Heart right ventricle (tissue), 16 donors: ENCODE measurements around the gene WDR18. TPM values are rescaled to one million over a fixed set of nuclear protein-coding genes. Genes with fewer than 3 reads are reported as not detected.

Source experiments
- ATAC-seq, 8 donors: fragments of 200-7000 bp; cut with Tn5 transposase; one replicate each; pipeline ENCODE4 v1.9.1; 2020; ENCODE audit warnings: mild to moderate bottlenecking in 8 of 8, moderate library complexity in 8 of 8, moderate number of reproducible peaks in 1 of 8
- DNase-seq, 2 donors: peaks; one replicate each; pipeline ENCODE4 v3.0.0-alpha.2; 2020
- H3K27ac ChIP-seq, 10 donors: fragments of 200-600 bp; sonication (generic) in 2 of 10; one replicate each; pipeline versions ENCODE4 v1.5.0 to v1.8.0; 2020 to 2022; ENCODE audit warnings: mild to moderate bottlenecking in 3 of 10
- H3K27me3 ChIP-seq, 7 donors: fragments of 200-600 bp; one replicate each; pipeline ENCODE4 v1.8.0; 2021 to 2022; ENCODE audit warnings: mild to moderate bottlenecking in 2 of 7
- H3K36me3 ChIP-seq, 9 donors: fragments of 200-600 bp; sonication (generic) in 1 of 9; one replicate each; pipeline versions ENCODE4 v1.5.0 to v1.8.0; 2020 to 2022; ENCODE audit warnings: mild to moderate bottlenecking in 2 of 9
- H3K4me1 ChIP-seq, 9 donors: fragments of 200-600 bp; sonication (generic) in 1 of 9; one replicate each; pipeline versions ENCODE4 v1.5.0 to v1.8.0; 2020 to 2022; ENCODE audit warnings: mild to moderate bottlenecking in 4 of 9
- H3K4me3 ChIP-seq, 10 donors: fragments of 200-600 bp; sonication (generic) in 2 of 10; one replicate each; pipeline versions ENCODE4 v1.5.0 to v1.8.0; 2020 to 2022; ENCODE audit warnings: mild to moderate bottlenecking in 7 of 10, moderate library complexity in 2 of 10
- H3K9me3 ChIP-seq, 11 donors: fragments of 200-600 bp in 10 of 11; sonication (generic) in 2 of 11; one replicate each; pipeline versions ENCODE4 v1.5.0 to v1.8.0; 2013 to 2022; ENCODE audit warnings: mild to moderate bottlenecking in 2 of 11, control low read depth in 1 of 11, moderate library complexity in 1 of 11
- CTCF ChIP-seq, 9 donors: fragments of 200-600 bp; sonication (generic) in 2 of 9; IDR thresholded peaks; one replicate each; pipeline versions ENCODE4 v1.5.0 to v1.8.0; 2021 to 2022; ENCODE audit warnings: antibody characterized with exemption in 9 of 9, mild to moderate bottlenecking in 5 of 9, moderate library complexity in 1 of 9
- WGBS, 2 donors: extraction: QIAGEN DNeasy Blood & Tissue Kit; methylation state at CpG; one replicate each; pipeline ENCODE4 v1.1.7; 2013; ENCODE audit warnings: inconsistent platforms in 1 of 2; 5-methylcytosine and 5-hydroxymethylcytosine counted together
- intact Hi-C, 10 donors: fragments of 100-400 bp; cut with DNase I; formaldehyde crosslinking; loops; one replicate each; pipeline versions ENCODE4 v1.11.1 to v1.14.2; 2022
- polyA plus RNA-seq, 2 donors: library from polyadenylated mRNA; stranded (reverse); fragments of 200-250 nt; gene quantifications; one replicate each; pipeline ENCODE4 v1.2.3, GENCODE V29; 2013
- total RNA-seq, 10 donors: library from RNA; stranded (reverse); fragmentation: NEBNext Ultra II Directional in 3 of 10; extraction: Animal tissue kit (Norgen Biotek cat#: 25700) in 3 of 10; gene quantifications; one replicate each; pipeline versions ENCODE4 v1.2.1 to v1.2.4, GENCODE V29; 2021 to 2023
- donor health status: Arrhythmogenic right ventricular cardiomyopathy.
- donor health status: ischemic (EF 13 %, LVEDD 7.1; RV severe dilation, severe dysfunction).
- donor health status: healthy with polysubstance abuse.
- donor health status: DM: no; HTN: yes; CAD: no.
- donor health status: DM: no; HTN: no; CAD: no.
- donor health status: ischemic (EF 25% LVEDD 6.9; RV normal size, moderate dysfunction).
- donor health status: ischemic (EF 25% LVEDD 5.7; RV mildly dilated, moderate dysfunction).
- donor health status: healthy.
- donor health status: DM: yes; HTN: yes; CAD: no.
- donor health status: Ischemic cardiomyopathy.
- donor health status: ischemic (EF 35%, LVEDD 5.7; RV mildly dilated, moderate dysfunction).
- donor health status: nonischemic (EF 11% LVEDD 7.7; RV severe dilation, severe dysfunction).
- donor health status: DM: yes; HTN: yes; CAD: no.
- donor health status: PGD.
- donor health status: ischemic (EF 29% LVEDD 5.4; RV normal size, mild dysfunction).
- donor health status: nonischemic (EF 23%, LVEDD 6.1; RV moderate dilation, normal function).

WDR18 gene
- total and polyA plus RNA-seq, 12 donors = 17.3 to 66.4 (median 21.0) TPM

- no peak for DNase-seq
- Histone ChIP-seq H3K9me3 (no peaks in the 10 kb centered on the region), H3K4me3 (no peak overlapping the region), H3K4me1 (peaks cover 28 to 55% (median 35%) of the 10 kb centered on the region in 9 donors), H3K27me3 (no peaks in the 10 kb centered on the region), H3K27ac (no peak overlapping the region), H3K36me3 (peaks cover 0 to 7% (median 0%) of the 10 kb centered on the region in 9 donors)
- no peak for ATAC-seq
- no peak for TF ChIP-seq CTCF (IDR thresholded peaks at IDR 0.05)
- intact Hi-C loops = loop anchor here in 1 of 10 donors (5.0 kb wide), 1 partner anchor 35 kb away; no protein-coding TSS in a partner anchor
- 90 to 92% methylated on average over 16 of the region's 16 CpGs for WGBS, 2 donors
Measured at GRCh38 chr19:937259-937694, 46.9 kb upstream of the WDR18 start.

GRCh38 chr19:938233-938923, 45.8 kb upstream of the WDR18 start:
- TF ChIP-seq CTCF (IDR thresholded peaks at IDR 0.05) = no peak
- no peak overlapping the region for H3K4me3 ChIP-seq
- peaks cover 17 to 44% (median 24%) of the 10 kb centered on the region in 9 donors for H3K4me1 ChIP-seq
- DNase-seq (no peak), ATAC-seq (no peak)
- WGBS, 2 donors = 90 to 94% methylated on average over 23 of the region's 23 CpGs
- H3K9me3 ChIP-seq = peaks cover 0 to 2% (median 0%) of the 10 kb centered on the region in 11 donors
- intact Hi-C loops = loop anchor here in 1 of 10 donors (5.0 kb wide), 1 partner anchor 34 kb away; no protein-coding TSS in a partner anchor
- H3K27ac ChIP-seq = no peak overlapping the region
- H3K27me3 ChIP-seq = no peaks in the 10 kb centered on the region
- H3K36me3 ChIP-seq = peaks cover 0 to 15% (median 0%) of the 10 kb centered on the region in 9 donors

- 89 to 91% methylated on average over 22 of the region's 22 CpGs for WGBS, 2 donors
- intact Hi-C loops = loop anchor here in 1 of 10 donors (5.0 kb wide), 1 partner anchor 33 kb away; no protein-coding TSS in a partner anchor
- no peak for ATAC-seq
Measured at GRCh38 chr19:939439-939838, 44.7 kb upstream of the WDR18 start.

More at GRCh38 chr19:939439-939838, 44.7 kb upstream of the WDR18 start:
- TF ChIP-seq CTCF (IDR thresholded peaks at IDR 0.05) = no peak
- no peak overlapping the region for H3K4me3 ChIP-seq
- H3K4me1 ChIP-seq = peaks cover 7 to 33% (median 14%) of the 10 kb centered on the region in 9 donors
- H3K27ac ChIP-seq = no peak overlapping the region
- H3K27me3 ChIP-seq = no peaks in the 10 kb centered on the region
- peaks cover 0 to 4% (median 0%) of the 10 kb centered on the region in 11 donors for H3K9me3 ChIP-seq
- no peak for DNase-seq
- peaks cover 0 to 18% (median 0%) of the 10 kb centered on the region in 9 donors for H3K36me3 ChIP-seq
